Neural crest cell (in vitro differentiated cells): Measurements from ENCODE around the gene GDE1. TPM values are rescaled to one million over a fixed set of nuclear protein-coding genes. Genes with fewer than 3 reads are reported as not detected.

Experiments
- DNase-seq: peaks from one replicate; pipeline ENCODE4 v3.0.0; 2021; ENCODE audit warnings: low read depth, mixed read lengths, low spot score
- H3K27ac Mint-ChIP-seq: one replicate; pipeline ENCODE4 v1.8.0; 2021; ENCODE audit warnings: mild to moderate bottlenecking, mixed read lengths; ENCODE audit not compliant: unreplicated experiment
- H3K27me3 Mint-ChIP-seq: 2 replicates; pipeline ENCODE4 v1.8.0; 2021; ENCODE audit warnings: low read depth, mild to moderate bottlenecking, mixed read lengths
- H3K36me3 Mint-ChIP-seq: 2 replicates; pipeline ENCODE4 v1.8.0; 2021; ENCODE audit warnings: low read depth, mild to moderate bottlenecking, mixed read lengths
- H3K4me1 Mint-ChIP-seq: 2 replicates; pipeline ENCODE4 v1.8.0; 2021; ENCODE audit warnings: mixed read lengths
- H3K4me3 Mint-ChIP-seq: one replicate; pipeline ENCODE4 v1.8.0; 2021; ENCODE audit warnings: mild to moderate bottlenecking, mixed read lengths
- H3K9me3 Mint-ChIP-seq: 2 replicates; pipeline ENCODE4 v1.8.0; 2021; ENCODE audit warnings: mixed read lengths
- total RNA-seq: library from RNA; stranded (reverse); gene quantifications from 2 replicates; pipeline ENCODE4 v1.2.1, GENCODE V29; 2021
- TF ChIP-seq, protein P1 (sequence below): fragments of 200-600 bp; sonication (generic); conservative IDR thresholded peaks from 2 replicates; pipeline ENCODE4 v1.5.0; 2021; ENCODE audit warnings: antibody characterized with exemption, mild to moderate bottlenecking

Gene GDE1
- total RNA-seq, 1 donor from 2014 or later: 63.2 TPM

DNA sequence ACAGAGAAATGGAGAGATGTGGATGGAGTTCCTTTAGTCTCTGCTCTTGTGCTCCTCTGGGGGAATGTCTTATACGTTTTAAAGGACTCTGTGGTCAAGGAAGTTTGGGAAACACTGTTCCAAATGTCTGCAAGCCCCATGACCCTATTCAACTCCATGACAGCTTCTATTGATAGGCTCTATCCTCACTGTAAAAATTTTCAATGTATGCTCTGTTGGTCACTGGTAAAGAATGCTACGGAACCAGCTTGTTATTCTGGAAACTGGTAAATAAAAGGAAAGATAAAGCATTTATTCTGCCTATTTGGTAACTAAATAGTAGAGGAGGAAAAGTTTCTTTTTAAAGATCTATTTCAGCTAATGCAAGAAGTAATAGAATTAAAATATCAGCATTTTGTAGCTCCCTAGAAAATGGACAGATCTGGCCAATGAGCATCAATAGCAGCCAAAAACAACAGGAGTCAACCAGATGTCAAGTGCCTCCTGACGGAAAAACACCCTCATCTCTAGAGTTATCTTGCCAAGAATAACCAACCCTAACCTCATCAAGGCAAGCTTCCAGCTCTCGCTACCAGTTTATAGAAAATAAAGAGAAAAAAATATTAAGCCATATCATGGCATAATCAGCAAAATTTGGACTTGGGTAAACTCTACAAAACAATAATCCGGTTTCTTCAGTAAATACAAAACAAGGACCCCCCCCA is 16.1 kb downstream of the GDE1 start:
- H3K9me3 Mint-ChIP-seq: no peaks in the 10 kb centered on the region
- TF ChIP-seq, protein P1, sequence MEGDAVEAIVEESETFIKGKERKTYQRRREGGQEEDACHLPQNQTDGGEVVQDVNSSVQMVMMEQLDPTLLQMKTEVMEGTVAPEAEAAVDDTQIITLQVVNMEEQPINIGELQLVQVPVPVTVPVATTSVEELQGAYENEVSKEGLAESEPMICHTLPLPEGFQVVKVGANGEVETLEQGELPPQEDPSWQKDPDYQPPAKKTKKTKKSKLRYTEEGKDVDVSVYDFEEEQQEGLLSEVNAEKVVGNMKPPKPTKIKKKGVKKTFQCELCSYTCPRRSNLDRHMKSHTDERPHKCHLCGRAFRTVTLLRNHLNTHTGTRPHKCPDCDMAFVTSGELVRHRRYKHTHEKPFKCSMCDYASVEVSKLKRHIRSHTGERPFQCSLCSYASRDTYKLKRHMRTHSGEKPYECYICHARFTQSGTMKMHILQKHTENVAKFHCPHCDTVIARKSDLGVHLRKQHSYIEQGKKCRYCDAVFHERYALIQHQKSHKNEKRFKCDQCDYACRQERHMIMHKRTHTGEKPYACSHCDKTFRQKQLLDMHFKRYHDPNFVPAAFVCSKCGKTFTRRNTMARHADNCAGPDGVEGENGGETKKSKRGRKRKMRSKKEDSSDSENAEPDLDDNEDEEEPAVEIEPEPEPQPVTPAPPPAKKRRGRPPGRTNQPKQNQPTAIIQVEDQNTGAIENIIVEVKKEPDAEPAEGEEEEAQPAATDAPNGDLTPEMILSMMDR: no peak
- H3K27ac Mint-ChIP-seq: no peak overlapping the region
- H3K27me3 Mint-ChIP-seq: no peaks in the 10 kb centered on the region
- peaks cover 12% of the 10 kb centered on the region for H3K36me3 Mint-ChIP-seq
- H3K4me3 Mint-ChIP-seq: no peak overlapping the region
- DNase-seq: no peak
- peaks cover 4% of the 10 kb centered on the region for H3K4me1 Mint-ChIP-seq

DNA sequence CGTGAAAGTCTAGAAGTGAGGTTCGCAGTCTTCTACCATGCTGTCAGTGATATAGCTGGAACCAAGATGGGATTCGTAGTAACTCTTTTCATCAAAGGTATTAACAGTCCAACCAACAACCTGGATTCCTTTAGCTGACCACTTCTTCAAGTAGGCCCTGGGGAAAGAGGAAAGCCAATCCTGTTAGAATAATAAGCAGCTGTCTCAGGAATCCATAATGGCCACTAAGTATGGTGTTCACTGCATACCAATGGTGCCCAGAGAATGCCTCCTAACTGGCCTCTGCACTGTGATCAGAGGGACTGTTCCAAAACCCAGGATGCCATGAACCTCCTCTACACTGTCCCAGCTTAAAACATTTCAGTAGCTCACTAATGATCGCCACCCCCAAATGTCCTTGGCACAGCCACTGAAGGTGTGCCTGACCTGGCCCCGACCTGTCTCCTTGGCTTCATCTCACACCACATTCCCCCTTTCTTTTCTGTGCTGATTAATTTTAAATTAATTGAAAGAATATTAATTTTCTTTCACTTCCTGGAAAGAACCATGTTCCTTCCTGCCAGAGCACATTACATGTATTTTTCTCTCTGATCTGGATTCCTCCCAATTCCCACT is 18.3 kb downstream of the GDE1 start:
- H3K36me3 Mint-ChIP-seq: peaks cover 12% of the 10 kb centered on the region
- H3K27ac Mint-ChIP-seq: no peak overlapping the region
- no peak overlapping the region for H3K4me3 Mint-ChIP-seq
- no peak for DNase-seq
- no peaks in the 10 kb centered on the region for H3K9me3 Mint-ChIP-seq
- peaks cover 4% of the 10 kb centered on the region for H3K4me1 Mint-ChIP-seq
- H3K27me3 Mint-ChIP-seq: no peaks in the 10 kb centered on the region
- TF ChIP-seq, protein P1: no peak

DNA sequence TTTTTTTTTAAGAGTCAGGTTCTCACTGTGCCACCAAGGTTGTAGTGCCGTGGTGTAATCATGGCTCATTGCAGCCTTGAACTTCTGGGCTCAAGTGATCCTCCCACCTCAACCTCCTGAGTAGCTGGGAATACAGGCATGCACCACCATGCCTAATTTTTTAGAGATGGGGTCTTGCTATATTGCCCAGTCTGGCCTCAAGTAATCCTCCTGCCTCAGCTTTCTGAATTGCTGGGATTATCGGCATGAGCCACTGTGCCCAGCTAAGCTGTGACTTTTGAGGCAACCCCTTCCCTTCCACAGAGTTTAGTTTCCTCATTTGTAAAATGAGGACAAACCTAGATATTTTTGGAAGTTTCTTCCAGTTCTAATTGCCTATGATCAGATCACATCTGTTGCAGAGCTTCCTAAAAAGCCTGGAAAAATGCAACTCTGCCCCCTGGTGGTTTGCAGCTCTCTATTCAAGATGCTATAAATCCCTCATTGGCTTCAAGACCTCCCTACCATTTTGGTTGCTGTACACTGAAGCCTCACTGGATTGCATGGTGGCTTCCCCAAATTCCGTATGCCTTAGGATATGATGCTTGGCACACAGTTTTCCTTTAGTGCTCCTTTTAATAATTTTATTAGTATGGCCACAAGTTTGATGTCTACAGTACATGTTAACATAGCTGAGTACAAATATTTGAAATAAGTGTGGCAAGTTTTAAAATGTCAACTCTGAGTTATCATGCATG is 19.3 kb downstream of the GDE1 start:
- peak; percentile 84 for DNase-seq
- Mint-ChIP-seq H3K27ac (no peak overlapping the region), H3K9me3 (no peaks in the 10 kb centered on the region), H3K4me1 (no peaks in the 10 kb centered on the region), H3K4me3 (no peak overlapping the region), H3K36me3 (peaks cover 14% of the 10 kb centered on the region), H3K27me3 (no peaks in the 10 kb centered on the region)
- TF ChIP-seq, protein P1: peak; percentile 91

- Mint-ChIP-seq H3K4me3 (no peak overlapping the region), H3K27ac (no peak overlapping the region), H3K36me3 (peaks cover 17% of the 10 kb centered on the region), H3K4me1 (no peaks in the 10 kb centered on the region), H3K27me3 (no peaks in the 10 kb centered on the region), H3K9me3 (no peaks in the 10 kb centered on the region)
- TF ChIP-seq, protein P1: no peak
- DNase-seq: no peak
Observed at GRCh38 chr16:19499481-19499880, 22.4 kb downstream of the GDE1 start.

- TF ChIP-seq, protein P1: no peak
- no peak for DNase-seq
- peaks cover 17% of the 10 kb centered on the region for H3K36me3 Mint-ChIP-seq
- H3K4me1 Mint-ChIP-seq: no peaks in the 10 kb centered on the region
- no peaks in the 10 kb centered on the region for H3K27me3 Mint-ChIP-seq
- H3K4me3 Mint-ChIP-seq: no peak overlapping the region
- no peak overlapping the region for H3K27ac Mint-ChIP-seq
- no peaks in the 10 kb centered on the region for H3K9me3 Mint-ChIP-seq
Observed at GRCh38 chr16:19499006-19499405, 22.9 kb downstream of the GDE1 start.
